Psoas muscle (tissue), 8 donors: ENCODE data around the gene USP14. TPM values are rescaled to one million over a fixed set of nuclear protein-coding genes. Genes with fewer than 3 reads are reported as not detected.

Experiments used
- ATAC-seq, 4 donors: fragments of 200-7000 bp; cut with Tn5 transposase; one replicate each; pipeline ENCODE4 v1.9.1; 2020; ENCODE audit warnings: moderate library complexity in 3 of 4, mild to moderate bottlenecking in 2 of 4
- DNase-seq, 2 donors: peaks; one replicate each; pipeline ENCODE4 v3.0.0-alpha.2; 2020
- H3K27ac ChIP-seq: fragments of 200-600 bp; one replicate; pipeline ENCODE4 v1.8.0; 2022
- H3K27me3 ChIP-seq, 3 donors: fragments of 200-600 bp in 1 of 3; one replicate each; pipeline versions ENCODE4 v1.6.1 to v1.8.0; 2013 to 2022; ENCODE audit warnings: low read length in 2 of 3, mild to moderate bottlenecking in 2 of 3, moderate library complexity in 1 of 3; ENCODE audit not compliant: insufficient read depth in 3 of 3
- H3K36me3 ChIP-seq, 2 donors: fragments of 200-600 bp in 1 of 2; one replicate each; pipeline versions ENCODE4 v1.6.1 to v1.8.0; 2013 to 2022; ENCODE audit warnings: low read depth in 1 of 2, mild to moderate bottlenecking in 1 of 2, moderate library complexity in 1 of 2; ENCODE audit not compliant: insufficient read depth in 1 of 2
- H3K4me1 ChIP-seq: fragments of 200-600 bp; one replicate; pipeline ENCODE4 v1.8.0; 2022
- H3K4me3 ChIP-seq: fragments of 200-600 bp; one replicate; pipeline ENCODE4 v1.8.0; 2022; ENCODE audit warnings: mild to moderate bottlenecking
- H3K9me3 ChIP-seq: fragments of 200-600 bp; one replicate; pipeline ENCODE4 v1.8.0; 2022
- CTCF ChIP-seq: fragments of 200-600 bp; IDR thresholded peaks from one replicate; pipeline ENCODE4 v1.8.0; 2022; ENCODE audit warnings: antibody characterized with exemption
- WGBS, 3 donors: extraction: QIAGEN DNeasy Blood & Tissue Kit; methylation state at CpG; one replicate each; pipeline versions ENCODE4 v1.1.6 to v1.1.7; 2013; 5-methylcytosine and 5-hydroxymethylcytosine counted together
- intact Hi-C, 2 donors: fragments of 100-400 bp; cut with DNase I; formaldehyde crosslinking; loops; one replicate each; pipeline versions ENCODE4 v1.11.0 to v1.14.2; 2022
- polyA plus RNA-seq, 3 donors: library from polyadenylated mRNA; stranded (reverse); fragments of 200-250 nt; gene quantifications; one replicate each; pipeline ENCODE4 v1.2.3, GENCODE V29; 2013
- total RNA-seq, 4 donors: library from RNA; stranded (reverse); fragmentation: NEBNext Ultra II Directional in 2 of 4; extraction: Animal tissue kit (Norgen Biotek cat#: 25700) in 2 of 4; gene quantifications; one replicate each; pipeline versions ENCODE4 v1.2.1 to v1.2.4, GENCODE V29; 2021 to 2023
- donor health status: healthy with polysubstance abuse.
- donor health status: DM: no; HTN: no; CAD: no; lungs with moderate emphysema.
- donor health status: Bipolar disorder and iron deficiency.
- donor health status: healthy.
- donor health status: DM: yes; HTN: yes; CAD: no.
- donor health status: DM: no; HTN: no; CAD: no.
- donor health status: DM: no; HTN: no; CAD: no.
- donor health status: DM: yes; HTN: yes; CAD: no.

The USP14 gene
- total and polyA plus RNA-seq, 7 donors: 40.7 to 166 (median 73.5) TPM

DNA sequence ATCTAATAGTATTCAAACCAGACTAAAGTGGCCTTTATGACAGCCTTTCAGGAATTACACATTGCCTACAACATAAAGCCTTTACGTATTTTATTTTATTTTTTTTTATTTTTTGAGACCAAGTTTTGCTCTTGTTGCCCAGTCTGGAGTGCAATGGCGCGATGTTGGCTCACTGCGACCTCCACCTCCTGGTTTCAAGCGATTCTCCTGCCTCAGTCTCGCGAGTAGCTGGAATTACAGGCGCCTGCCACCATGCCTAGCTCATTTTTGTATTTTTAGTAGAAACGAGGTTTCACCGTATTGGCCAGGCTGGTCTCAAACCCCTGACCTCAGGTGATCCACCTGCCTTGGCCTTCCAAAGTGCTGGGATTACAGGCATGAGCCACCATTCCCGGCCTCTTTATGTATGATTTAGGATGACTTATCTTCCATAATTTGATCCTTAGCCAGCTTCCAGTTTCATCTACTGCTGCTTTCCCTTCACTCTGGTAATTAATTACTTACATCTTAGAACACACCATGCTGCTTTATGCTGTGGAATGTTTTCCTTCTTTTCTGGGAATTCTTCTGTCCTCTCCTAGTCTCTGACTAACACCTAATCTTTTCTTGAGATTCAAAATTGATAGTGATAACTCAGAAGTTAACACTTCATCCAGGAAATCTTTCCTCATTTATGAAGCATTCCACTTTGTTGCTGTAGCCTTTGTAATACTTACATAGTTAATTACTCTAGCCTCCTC, 2.6 kb downstream of the USP14 start:
- no peak overlapping the region for H3K27ac ChIP-seq
- TF ChIP-seq CTCF: no peak
- peaks cover 21% of the 10 kb centered on the region for H3K4me1 ChIP-seq
- H3K36me3 ChIP-seq: peaks cover 6 to 31% of the 10 kb centered on the region in 2 donors
- no peak for ATAC-seq
- no peaks in the 10 kb centered on the region for H3K9me3 ChIP-seq
- DNase-seq: no peak
- WGBS, 3 donors: 88 to 91% (median 90%) methylated on average over 11 of the region's 11 CpGs
- intact Hi-C loops: loop anchor here in 1 of 2 donors (5.0 kb wide), 1 partner anchor 106 kb away; the partner anchor contains the start of gene THOC1
- H3K4me3 ChIP-seq: no peak overlapping the region
- no peaks in the 10 kb centered on the region for H3K27me3 ChIP-seq

- H3K27ac ChIP-seq: no peak overlapping the region
- intact Hi-C loops: no loop called here
- H3K36me3 ChIP-seq: peaks cover 5 to 71% of the 10 kb centered on the region in 2 donors
- ATAC-seq (no peak), DNase-seq (no peak)
- no peaks in the 10 kb centered on the region for H3K27me3 ChIP-seq
- 88 to 91% (median 89%) methylated on average over 5 of the region's 5 CpGs for WGBS, 3 donors
- no peaks in the 10 kb centered on the region for H3K9me3 ChIP-seq
- no peak overlapping the region for H3K4me3 ChIP-seq
- TF ChIP-seq CTCF: no peak
- H3K4me1 ChIP-seq: peaks cover 4% of the 10 kb centered on the region
Measured at GRCh38 chr18:172361-172760, 14.0 kb downstream of the USP14 start.

DNA sequence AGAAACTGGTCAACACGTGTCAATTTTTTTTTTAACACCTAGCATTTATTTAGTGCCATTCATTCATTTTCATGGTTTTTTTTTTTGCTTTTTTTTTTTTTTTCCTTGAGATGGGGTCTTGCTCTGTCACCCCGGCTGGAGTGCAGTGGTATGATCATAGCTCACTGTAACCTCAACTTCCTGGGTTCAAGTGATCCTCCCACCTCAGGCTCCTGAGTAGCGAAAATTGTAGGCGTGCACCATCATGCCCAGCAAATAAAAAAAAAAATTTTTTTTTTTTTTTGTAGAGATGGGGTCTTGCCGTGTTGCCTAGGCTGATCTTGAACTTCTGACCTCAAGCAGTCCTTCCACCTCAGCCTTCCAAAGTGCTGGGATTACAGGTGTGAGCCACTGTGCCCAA, 21.1 kb downstream of the USP14 start:
- H3K4me3 ChIP-seq: no peak overlapping the region
- TF ChIP-seq CTCF: no peak
- 91 to 93% (median 92%) methylated on average over 5 of the region's 5 CpGs for WGBS, 3 donors
- H3K4me1 ChIP-seq: peaks cover 4% of the 10 kb centered on the region
- no peaks in the 10 kb centered on the region for H3K9me3 ChIP-seq
- no peak for DNase-seq
- H3K27ac ChIP-seq: no peak overlapping the region
- intact Hi-C loops: no loop called here
- no peaks in the 10 kb centered on the region for H3K27me3 ChIP-seq
- no peak for ATAC-seq
- H3K36me3 ChIP-seq: peaks cover 0 to 42% of the 10 kb centered on the region in 2 donors

DNA sequence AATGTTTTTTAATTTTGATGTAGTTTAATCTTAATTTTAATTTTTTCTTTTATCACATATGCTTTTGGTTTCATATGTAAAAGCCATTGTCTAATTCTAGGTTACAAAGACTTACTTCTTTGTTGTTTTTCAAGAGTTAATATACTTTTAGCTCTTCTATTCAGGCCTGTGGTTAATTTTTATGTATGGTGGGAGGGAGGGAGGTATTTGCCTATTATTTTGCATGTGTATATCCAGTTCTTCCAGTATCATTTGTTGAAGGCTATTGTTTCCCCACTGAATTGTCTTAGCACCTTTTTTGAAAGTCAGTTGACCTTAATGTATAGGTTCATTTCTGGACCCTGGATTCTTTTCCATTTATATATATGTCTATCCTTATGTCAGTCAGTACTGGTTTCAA, 23.4 kb downstream of the USP14 start:
- Histone ChIP-seq H3K27me3 (no peaks in the 10 kb centered on the region), H3K4me3 (no peak overlapping the region), H3K4me1 (peaks cover 4% of the 10 kb centered on the region), H3K27ac (no peak overlapping the region), H3K9me3 (no peaks in the 10 kb centered on the region), H3K36me3 (peaks cover 0 to 51% of the 10 kb centered on the region in 2 donors)
- DNase-seq (no peak), ATAC-seq (no peak)
- intact Hi-C loops: no loop called here
- TF ChIP-seq CTCF: no peak

DNA sequence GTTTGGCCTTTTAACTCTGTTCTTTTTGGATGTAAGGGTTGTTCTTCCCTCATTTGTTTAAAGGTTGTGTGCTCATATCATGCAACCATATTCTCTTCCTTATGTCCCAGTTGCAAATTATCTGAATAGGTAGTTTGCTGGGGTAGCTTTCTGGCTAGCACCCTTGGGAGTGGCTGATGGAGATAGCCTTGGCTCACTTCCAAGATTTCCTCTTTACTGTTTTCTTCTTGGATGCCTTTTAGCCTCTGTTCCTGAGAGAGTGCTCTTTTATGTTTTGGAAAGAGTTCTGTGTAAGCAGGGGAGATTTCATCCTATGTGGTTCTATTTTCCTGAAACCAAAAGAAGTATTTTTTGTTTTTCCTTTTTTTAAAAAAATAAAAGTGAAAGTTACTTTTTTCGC, 25.4 kb downstream of the USP14 start:
- Histone ChIP-seq H3K4me1 (no peaks in the 10 kb centered on the region), H3K9me3 (no peaks in the 10 kb centered on the region), H3K4me3 (no peak overlapping the region), H3K36me3 (peaks cover 0 to 48% of the 10 kb centered on the region in 2 donors), H3K27me3 (no peaks in the 10 kb centered on the region), H3K27ac (no peak overlapping the region)
- DNase-seq (no peak), ATAC-seq (no peak)
- no peak for TF ChIP-seq CTCF
- intact Hi-C loops: no loop called here
- WGBS, 3 donors: 79 to 87% (median 82%) methylated on average over 1 of the region's 1 CpG
